SK-N-SH treated with all-trans-retinoic acid at 6 μM for 48 hours (cell line): ENCODE data around the gene MATK.

Experiments used
- ATAC-seq: fragments of 200-7000 bp; cut with Tn5 transposase; 3 replicates; pipeline ENCODE4 v1.9.1; 2020; ENCODE audit warnings: mild to moderate bottlenecking, moderate library complexity
- BACH2 ChIP-seq: fragments of 250-450 bp; sonication (Bioruptor Pico); IDR thresholded peaks from 2 replicates; pipeline ENCODE4 v1.9.0; 2021; ENCODE audit warnings: mild to moderate bottlenecking, borderline replicate concordance
- CSDC2 ChIP-seq: fragments of 250-450 bp; sonication (Bioruptor Pico); IDR thresholded peaks from 2 replicates; pipeline ENCODE4 v1.5.0; 2020; ENCODE audit warnings: mild to moderate bottlenecking, moderate library complexity
- ESRRG ChIP-seq: fragments of 250-450 bp; sonication (Bioruptor Pico); IDR thresholded peaks from 2 replicates; pipeline ENCODE4 v1.6.1; 2021; ENCODE audit warnings: mild to moderate bottlenecking
- GLIS3 ChIP-seq: fragments of 250-450 bp; sonication (Bioruptor Pico); IDR thresholded peaks from 2 replicates; pipeline ENCODE4 v1.5.0; 2020; ENCODE audit warnings: mild to moderate bottlenecking, moderate library complexity
- ISL1 ChIP-seq: fragments of 250-450 bp; sonication (Bioruptor Pico); IDR thresholded peaks from 2 replicates; pipeline ENCODE4 v2.1.2; 2022; ENCODE audit warnings: mild to moderate bottlenecking, moderate library complexity
- OSR1 ChIP-seq: fragments of 250-450 bp; sonication (Bioruptor Pico); IDR thresholded peaks from 2 replicates; pipeline ENCODE4 v1.8.0; 2022; ENCODE audit warnings: moderate library complexity, mild to moderate bottlenecking, inconsistent platforms
- PPARA ChIP-seq: fragments of 250-450 bp; sonication (Bioruptor Pico); IDR thresholded peaks from 2 replicates; pipeline ENCODE4 v1.5.0; 2020; ENCODE audit warnings: mild to moderate bottlenecking, borderline replicate concordance
- RARB ChIP-seq: fragments of 250-450 bp; sonication (Bioruptor Pico); IDR thresholded peaks from 2 replicates; pipeline ENCODE4 v1.8.0; 2021; ENCODE audit warnings: mild to moderate bottlenecking, moderate library complexity
- SNAI2 ChIP-seq: fragments of 250-450 bp; sonication (Bioruptor Pico); IDR thresholded peaks from 2 replicates; pipeline ENCODE4 v1.5.0; 2020; ENCODE audit warnings: mild to moderate bottlenecking, moderate library complexity
- TCF4 ChIP-seq: fragments of 250-450 bp; sonication (Bioruptor Pico); IDR thresholded peaks from 2 replicates; pipeline ENCODE4 v1.8.0; 2021; ENCODE audit warnings: mild to moderate bottlenecking, moderate library complexity, borderline replicate concordance
- TOX ChIP-seq: fragments of 250-450 bp; sonication (Bioruptor Pico); IDR thresholded peaks from 2 replicates; pipeline ENCODE4 v1.8.0; 2021; ENCODE audit warnings: mild to moderate bottlenecking, moderate library complexity, borderline replicate concordance
- ZC3H10 ChIP-seq: fragments of 250-450 bp; sonication (Bioruptor Pico); IDR thresholded peaks from 2 replicates; pipeline ENCODE4 v1.5.1; 2021; ENCODE audit warnings: mild to moderate bottlenecking, moderate library complexity
- ZFP3 ChIP-seq: fragments of 250-450 bp; sonication (Bioruptor Pico); IDR thresholded peaks from 2 replicates; pipeline ENCODE4 v1.5.0; 2020; ENCODE audit warnings: mild to moderate bottlenecking, moderate library complexity
- ZFP30 ChIP-seq: fragments of 450-650 bp; formaldehyde crosslinking; IDR thresholded peaks from 2 replicates; pipeline ENCODE4 v1.5.0; 2022; ENCODE audit warnings: mild to moderate bottlenecking, moderate library complexity
- ZNF565 ChIP-seq: fragments of 450-650 bp; formaldehyde crosslinking; conservative IDR thresholded peaks from 2 replicates; pipeline ENCODE4 v1.5.0; 2020; ENCODE audit warnings: low read depth, mild to moderate bottlenecking, moderate library complexity
- ZNF70 ChIP-seq: fragments of 450-650 bp; formaldehyde crosslinking; IDR thresholded peaks from 2 replicates; pipeline ENCODE4 v1.5.0; 2020; ENCODE audit warnings: mild to moderate bottlenecking, moderate library complexity
- ZNF8 ChIP-seq: fragments of 450-650 bp; formaldehyde crosslinking; IDR thresholded peaks from 2 replicates; pipeline ENCODE4 v1.5.0; 2020; ENCODE audit warnings: mild to moderate bottlenecking, moderate library complexity
- TF ChIP-seq, protein P1 (sequence below): fragments of 250-450 bp; sonication (Bioruptor Pico); IDR thresholded peaks from 2 replicates; pipeline ENCODE4 v1.8.0; 2020; ENCODE audit warnings: mild to moderate bottlenecking, moderate library complexity, borderline replicate concordance
- TF ChIP-seq, protein P2 (sequence below): fragments of 250-450 bp; sonication (Bioruptor Pico); IDR thresholded peaks from 2 replicates; pipeline ENCODE4 v1.8.0; 2021; ENCODE audit warnings: low read depth, mild to moderate bottlenecking, moderate library complexity, borderline replicate concordance
- TF ChIP-seq, protein P3 (sequence below): fragments of 250-450 bp; sonication (Bioruptor Pico); IDR thresholded peaks from 2 replicates; pipeline ENCODE4 v1.5.1; 2021; ENCODE audit warnings: mild to moderate bottlenecking, moderate library complexity
- TF ChIP-seq, protein P4 (sequence below): fragments of 250-450 bp; sonication (Bioruptor Pico); IDR thresholded peaks from 2 replicates; pipeline ENCODE4 v1.5.1; 2020; ENCODE audit warnings: low read depth, mild to moderate bottlenecking, moderate library complexity

The MATK gene

DNA sequence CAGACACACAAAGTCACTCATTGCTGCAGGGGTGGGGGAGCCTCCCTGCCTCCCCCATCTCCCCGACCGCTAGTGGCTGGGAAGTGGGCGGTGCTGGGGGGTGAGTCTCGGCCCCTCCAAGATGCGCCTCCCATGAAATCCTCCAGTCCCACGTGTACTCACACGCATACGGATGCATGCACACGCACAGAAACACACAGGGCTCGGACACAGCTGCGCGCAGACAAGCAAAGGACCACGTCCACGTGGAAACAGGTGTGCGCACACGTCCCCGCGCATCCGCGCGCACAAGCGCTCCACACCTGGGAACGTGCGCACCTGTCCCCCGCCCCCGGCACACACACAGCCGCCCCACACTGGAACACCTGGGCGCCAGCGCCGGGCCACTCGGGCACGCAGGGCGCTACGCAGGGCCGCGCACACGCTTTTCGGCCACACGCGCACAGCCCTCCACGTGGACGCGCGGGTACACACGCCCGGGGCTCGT lies 687 bp downstream of the MATK start (continued):
- TF ChIP-seq, protein P1, sequence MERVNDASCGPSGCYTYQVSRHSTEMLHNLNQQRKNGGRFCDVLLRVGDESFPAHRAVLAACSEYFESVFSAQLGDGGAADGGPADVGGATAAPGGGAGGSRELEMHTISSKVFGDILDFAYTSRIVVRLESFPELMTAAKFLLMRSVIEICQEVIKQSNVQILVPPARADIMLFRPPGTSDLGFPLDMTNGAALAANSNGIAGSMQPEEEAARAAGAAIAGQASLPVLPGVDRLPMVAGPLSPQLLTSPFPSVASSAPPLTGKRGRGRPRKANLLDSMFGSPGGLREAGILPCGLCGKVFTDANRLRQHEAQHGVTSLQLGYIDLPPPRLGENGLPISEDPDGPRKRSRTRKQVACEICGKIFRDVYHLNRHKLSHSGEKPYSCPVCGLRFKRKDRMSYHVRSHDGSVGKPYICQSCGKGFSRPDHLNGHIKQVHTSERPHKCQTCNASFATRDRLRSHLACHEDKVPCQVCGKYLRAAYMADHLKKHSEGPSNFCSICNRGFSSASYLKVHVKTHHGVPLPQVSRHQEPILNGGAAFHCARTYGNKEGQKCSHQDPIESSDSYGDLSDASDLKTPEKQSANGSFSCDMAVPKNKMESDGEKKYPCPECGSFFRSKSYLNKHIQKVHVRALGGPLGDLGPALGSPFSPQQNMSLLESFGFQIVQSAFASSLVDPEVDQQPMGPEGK: no peak
- TF ChIP-seq ZFP3 (CRISPR knock-in tag): no peak
- TF ChIP-seq BACH2 (CRISPR knock-in tag): no peak
- TF ChIP-seq RARB: no peak
- no peak for TF ChIP-seq ZFP30 (CRISPR knock-in tag)
- no peak for TF ChIP-seq ZNF8
- no peak for TF ChIP-seq PPARA (CRISPR knock-in tag)
- no peak for TF ChIP-seq CSDC2 (CRISPR knock-in tag)
- no peak for TF ChIP-seq ZNF70 (CRISPR knock-in tag)

DNA sequence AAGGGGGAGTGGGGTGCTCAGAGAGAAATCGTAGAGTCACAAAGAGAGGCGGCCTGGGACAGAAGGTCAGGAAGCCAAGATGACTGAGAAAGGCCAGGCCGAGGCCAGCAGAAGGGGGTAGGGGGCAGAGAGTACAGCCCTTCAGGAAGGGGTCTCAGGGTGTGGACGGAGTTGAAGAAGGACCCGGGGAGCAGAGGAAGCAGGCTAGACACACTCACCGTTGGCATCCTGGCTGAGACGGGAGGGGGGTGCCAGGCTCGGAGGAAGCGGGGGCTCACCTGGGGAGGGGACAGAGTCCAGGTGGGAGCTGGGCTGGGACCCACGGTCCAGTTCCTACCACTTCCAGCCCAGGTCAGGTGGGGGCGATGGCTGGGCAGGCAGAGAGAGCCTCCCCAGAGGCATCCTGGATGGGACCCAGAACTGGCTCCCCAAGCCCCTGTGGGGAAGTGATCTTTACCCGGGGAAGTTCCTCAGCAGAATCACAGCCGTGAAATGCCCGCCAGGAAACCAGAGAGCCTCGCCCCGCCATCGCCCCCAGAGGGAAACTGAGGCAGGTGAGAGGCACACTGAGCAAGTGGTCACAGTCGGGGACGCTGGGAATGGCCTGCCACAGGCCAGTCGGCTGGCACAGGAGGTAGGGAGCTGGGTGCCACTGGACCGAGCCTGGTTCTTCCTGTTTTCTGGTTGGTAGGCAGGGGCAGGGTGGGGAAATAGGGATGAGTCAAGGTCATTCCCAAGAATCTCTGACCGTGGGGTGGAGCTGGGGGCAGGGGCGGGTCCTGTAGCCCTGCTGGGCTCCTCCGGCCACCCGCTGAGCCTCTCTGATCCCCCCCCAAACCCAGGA lies 1.4 kb downstream of the MATK start:
- TF ChIP-seq BACH2 (CRISPR knock-in tag) (no peak), ZNF565 (CRISPR knock-in tag) (no peak), ZNF8 (no peak), ZFP30 (CRISPR knock-in tag) (no peak), RARB (no peak), TCF4 (CRISPR knock-in tag) (no peak), ESRRG (no peak), ISL1 (CRISPR knock-in tag) (no peak), ZNF70 (CRISPR knock-in tag) (no peak), PPARA (CRISPR knock-in tag) (no peak), GLIS3 (CRISPR knock-in tag) (no peak)
- TF ChIP-seq, protein P2, sequence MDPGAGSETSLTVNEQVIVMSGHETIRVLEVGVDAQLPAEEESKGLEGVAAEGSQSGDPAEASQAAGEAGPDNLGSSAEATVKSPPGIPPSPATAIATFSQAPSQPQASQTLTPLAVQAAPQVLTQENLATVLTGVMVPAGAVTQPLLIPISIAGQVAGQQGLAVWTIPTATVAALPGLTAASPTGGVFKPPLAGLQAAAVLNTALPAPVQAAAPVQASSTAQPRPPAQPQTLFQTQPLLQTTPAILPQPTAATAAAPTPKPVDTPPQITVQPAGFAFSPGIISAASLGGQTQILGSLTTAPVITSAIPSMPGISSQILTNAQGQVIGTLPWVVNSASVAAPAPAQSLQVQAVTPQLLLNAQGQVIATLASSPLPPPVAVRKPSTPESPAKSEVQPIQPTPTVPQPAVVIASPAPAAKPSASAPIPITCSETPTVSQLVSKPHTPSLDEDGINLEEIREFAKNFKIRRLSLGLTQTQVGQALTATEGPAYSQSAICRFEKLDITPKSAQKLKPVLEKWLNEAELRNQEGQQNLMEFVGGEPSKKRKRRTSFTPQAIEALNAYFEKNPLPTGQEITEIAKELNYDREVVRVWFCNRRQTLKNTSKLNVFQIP (CRISPR knock-in tag): no peak
- TF ChIP-seq, protein P1: no peak
- ATAC-seq: no peak; the same call in 2 of the 3 replicates

DNA sequence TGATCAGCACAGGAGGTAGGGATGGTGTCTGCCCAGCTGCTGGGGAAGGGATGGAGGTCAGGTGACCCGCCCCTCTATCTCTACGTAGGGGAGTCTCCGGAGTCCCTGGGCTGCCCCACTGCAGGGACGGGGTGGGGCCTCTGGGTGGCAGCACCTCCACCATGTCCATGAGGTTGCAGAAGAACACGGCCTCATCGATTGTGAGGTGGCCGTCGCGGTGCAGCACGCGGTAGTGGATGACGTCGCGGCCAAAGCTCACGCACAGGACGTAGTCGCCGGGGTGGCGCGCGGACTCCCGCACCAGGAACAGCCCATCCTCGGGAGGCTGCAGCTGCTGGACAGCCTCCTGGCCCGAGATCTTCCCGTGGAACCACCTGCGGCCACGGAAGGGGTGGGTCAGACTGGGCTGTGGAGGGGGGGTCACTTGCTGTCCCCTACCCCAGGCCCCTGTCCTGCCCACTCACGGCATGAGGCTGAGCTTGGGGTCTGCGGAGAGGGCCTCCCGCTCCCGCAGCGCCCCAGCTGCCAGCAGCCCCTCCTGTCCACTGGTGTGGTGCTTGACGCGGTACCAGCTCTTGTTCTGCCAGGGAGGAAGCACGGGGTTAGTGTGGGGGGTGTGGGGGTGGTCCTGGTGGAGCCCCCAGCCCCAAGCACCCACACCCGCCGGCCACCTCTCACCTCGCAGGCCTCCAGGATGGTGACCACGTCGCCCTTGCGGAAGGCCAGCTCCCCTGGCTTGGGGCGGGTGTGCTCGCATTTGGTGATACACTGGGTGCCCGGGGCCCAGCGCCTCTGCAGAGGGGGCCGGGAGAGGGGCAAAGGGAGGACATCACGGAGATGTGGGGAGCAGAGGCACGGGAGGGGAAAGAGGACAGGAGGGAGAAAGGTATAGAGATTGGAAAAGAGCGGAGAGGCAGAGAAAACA lies 2.3 kb downstream of the MATK start:
- TF ChIP-seq SNAI2 (CRISPR knock-in tag) (no peak), TOX (no peak), PPARA (CRISPR knock-in tag) (no peak), TCF4 (CRISPR knock-in tag) (no peak), ZC3H10 (CRISPR knock-in tag) (no peak), ZFP30 (CRISPR knock-in tag) (no peak), OSR1 (CRISPR knock-in tag) (no peak), ESRRG (no peak), ZNF565 (CRISPR knock-in tag) (no peak), CSDC2 (CRISPR knock-in tag) (no peak)
- TF ChIP-seq, protein P3, sequence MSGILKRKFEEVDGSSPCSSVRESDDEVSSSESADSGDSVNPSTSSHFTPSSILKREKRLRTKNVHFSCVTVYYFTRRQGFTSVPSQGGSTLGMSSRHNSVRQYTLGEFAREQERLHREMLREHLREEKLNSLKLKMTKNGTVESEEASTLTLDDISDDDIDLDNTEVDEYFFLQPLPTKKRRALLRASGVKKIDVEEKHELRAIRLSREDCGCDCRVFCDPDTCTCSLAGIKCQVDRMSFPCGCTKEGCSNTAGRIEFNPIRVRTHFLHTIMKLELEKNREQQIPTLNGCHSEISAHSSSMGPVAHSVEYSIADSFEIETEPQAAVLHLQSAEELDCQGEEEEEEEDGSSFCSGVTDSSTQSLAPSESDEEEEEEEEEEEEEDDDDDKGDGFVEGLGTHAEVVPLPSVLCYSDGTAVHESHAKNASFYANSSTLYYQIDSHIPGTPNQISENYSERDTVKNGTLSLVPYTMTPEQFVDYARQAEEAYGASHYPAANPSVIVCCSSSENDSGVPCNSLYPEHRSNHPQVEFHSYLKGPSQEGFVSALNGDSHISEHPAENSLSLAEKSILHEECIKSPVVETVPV (CRISPR knock-in tag): no peak
- TF ChIP-seq, protein P2 (CRISPR knock-in tag): no peak
- TF ChIP-seq, protein P4, sequence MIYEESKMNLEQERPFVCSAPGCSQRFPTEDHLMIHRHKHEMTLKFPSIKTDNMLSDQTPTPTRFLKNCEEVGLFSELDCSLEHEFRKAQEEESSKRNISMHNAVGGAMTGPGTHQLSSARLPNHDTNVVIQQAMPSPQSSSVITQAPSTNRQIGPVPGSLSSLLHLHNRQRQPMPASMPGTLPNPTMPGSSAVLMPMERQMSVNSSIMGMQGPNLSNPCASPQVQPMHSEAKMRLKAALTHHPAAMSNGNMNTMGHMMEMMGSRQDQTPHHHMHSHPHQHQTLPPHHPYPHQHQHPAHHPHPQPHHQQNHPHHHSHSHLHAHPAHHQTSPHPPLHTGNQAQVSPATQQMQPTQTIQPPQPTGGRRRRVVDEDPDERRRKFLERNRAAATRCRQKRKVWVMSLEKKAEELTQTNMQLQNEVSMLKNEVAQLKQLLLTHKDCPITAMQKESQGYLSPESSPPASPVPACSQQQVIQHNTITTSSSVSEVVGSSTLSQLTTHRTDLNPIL (CRISPR knock-in tag): no peak
- peak; percentile 66 for ATAC-seq
